HEK293 (cell line): ENCODE data around the gene CNKSR3.
A peak's percentile ranks its signal among the peaks of the same experiment; 100 is the strongest.

Source experiments
- GLI2 ChIP-seq: fragments of 450-650 bp; formaldehyde crosslinking; IDR thresholded peaks from 2 replicates; pipeline ENCODE4; 2017; ENCODE audit warnings: missing biosample characterization, missing genetic modification characterization, low read depth, borderline replicate concordance
- HOXA7 ChIP-seq: sonication (generic); formaldehyde crosslinking; IDR thresholded peaks from 2 replicates; pipeline ENCODE4 v1.8.1; 2022; ENCODE audit warnings: missing genetic modification reagents, borderline replicate concordance
- KLF10 ChIP-seq: fragments of 450-650 bp; IDR thresholded peaks from 2 replicates; pipeline ENCODE4 v1.5.1; 2018; ENCODE audit warnings: missing biosample characterization, mild to moderate bottlenecking, missing genetic modification characterization
- KLF9 ChIP-seq: fragments of 450-650 bp; formaldehyde crosslinking; IDR thresholded peaks from 2 replicates; pipeline ENCODE4 v1.5.1; 2016; ENCODE audit warnings: missing biosample characterization, missing genetic modification characterization, low read depth
- MEIS1 ChIP-seq: sonication (generic); formaldehyde crosslinking; IDR thresholded peaks from 2 replicates; pipeline ENCODE4 v1.8.1; 2022; ENCODE audit warnings: missing genetic modification reagents, mild to moderate bottlenecking, borderline replicate concordance
- PRDM1 ChIP-seq: fragments of 450-650 bp; formaldehyde crosslinking; IDR thresholded peaks from 2 replicates; pipeline ENCODE4; 2016; ENCODE audit warnings: missing biosample characterization, missing genetic modification characterization
- SCRT2 ChIP-seq: fragments of 450-650 bp; formaldehyde crosslinking; IDR thresholded peaks from 2 replicates; pipeline ENCODE4 v1.5.1; 2016; ENCODE audit warnings: missing biosample characterization, missing genetic modification characterization
- ZNF184 ChIP-seq: fragments of 450-650 bp; IDR thresholded peaks from 2 replicates; pipeline ENCODE4 v1.5.1; 2018; ENCODE audit warnings: missing biosample characterization, mild to moderate bottlenecking, missing genetic modification characterization
- ZNF221 ChIP-seq: fragments of 450-650 bp; formaldehyde crosslinking; IDR thresholded peaks from 2 replicates; pipeline ENCODE4 v1.5.1; 2017; ENCODE audit warnings: missing biosample characterization, missing genetic modification characterization, borderline replicate concordance
- ZNF248 ChIP-seq: fragments of 450-650 bp; formaldehyde crosslinking; IDR thresholded peaks from 2 replicates; pipeline ENCODE4 v1.5.1; 2017; ENCODE audit warnings: missing biosample characterization, missing genetic modification characterization
- ZNF292 ChIP-seq: fragments of 450-650 bp; formaldehyde crosslinking; IDR thresholded peaks from 2 replicates; pipeline ENCODE4 v1.5.1; 2016; ENCODE audit warnings: low read depth, missing biosample characterization, missing genetic modification characterization, borderline replicate concordance
- ZNF302 ChIP-seq: fragments of 450-650 bp; formaldehyde crosslinking; IDR thresholded peaks from 2 replicates; pipeline ENCODE4 v1.5.1; 2016; ENCODE audit warnings: missing biosample characterization, missing genetic modification characterization, low read depth
- ZNF341 ChIP-seq: fragments of 450-650 bp; formaldehyde crosslinking; IDR thresholded peaks from 2 replicates; pipeline ENCODE4; 2016; ENCODE audit warnings: low read depth, missing biosample characterization, missing genetic modification characterization
- ZNF354C ChIP-seq: fragments of 450-650 bp; formaldehyde crosslinking; IDR thresholded peaks from 2 replicates; pipeline ENCODE4 v1.5.1; 2016; ENCODE audit warnings: missing biosample characterization, missing genetic modification characterization, low read depth, borderline replicate concordance
- ZNF37A ChIP-seq: fragments of 450-650 bp; IDR thresholded peaks from 2 replicates; pipeline ENCODE4 v1.5.1; 2018; ENCODE audit warnings: missing biosample characterization, missing genetic modification characterization
- ZNF501 ChIP-seq: fragments of 450-650 bp; formaldehyde crosslinking; IDR thresholded peaks from 2 replicates; pipeline ENCODE4 v1.5.1; 2016; ENCODE audit warnings: missing biosample characterization, missing genetic modification characterization
- ZNF544 ChIP-seq: fragments of 450-650 bp; formaldehyde crosslinking; IDR thresholded peaks from 2 replicates; pipeline ENCODE4 v1.5.0; 2017; ENCODE audit warnings: missing biosample characterization, missing genetic modification characterization
- ZNF596 ChIP-seq: fragments of 450-650 bp; IDR thresholded peaks from 2 replicates; pipeline ENCODE4 v1.5.0; 2018; ENCODE audit warnings: missing biosample characterization, mild to moderate bottlenecking, missing genetic modification characterization, moderate library complexity
- ZNF610 ChIP-seq: fragments of 450-650 bp; formaldehyde crosslinking; IDR thresholded peaks from 2 replicates; pipeline ENCODE4 v1.5.1; 2016; ENCODE audit warnings: missing biosample characterization, missing genetic modification characterization, borderline replicate concordance
- ZNF658 ChIP-seq: fragments of 450-650 bp; formaldehyde crosslinking; IDR thresholded peaks from 2 replicates; pipeline ENCODE4; 2016; ENCODE audit warnings: missing biosample characterization, missing genetic modification characterization
- ZNF660 ChIP-seq: fragments of 450-650 bp; IDR thresholded peaks from 2 replicates; pipeline ENCODE4 v1.5.1; 2018; ENCODE audit warnings: missing biosample characterization, mild to moderate bottlenecking, missing genetic modification characterization
- ZNF747 ChIP-seq: fragments of 450-650 bp; formaldehyde crosslinking; IDR thresholded peaks from 2 replicates; pipeline ENCODE4 v1.5.1; 2016; ENCODE audit warnings: missing biosample characterization, missing genetic modification characterization
- ZNF785 ChIP-seq: fragments of 450-650 bp; formaldehyde crosslinking; IDR thresholded peaks from 2 replicates; pipeline ENCODE4 v1.5.1; 2016; ENCODE audit warnings: missing biosample characterization, missing genetic modification characterization
- ZNF843 ChIP-seq: fragments of 450-650 bp; formaldehyde crosslinking; IDR thresholded peaks from 2 replicates; pipeline ENCODE4 v1.5.1; 2016; ENCODE audit warnings: missing biosample characterization, missing genetic modification characterization
- ZXDB ChIP-seq: fragments of 450-650 bp; formaldehyde crosslinking; IDR thresholded peaks from 2 replicates; pipeline ENCODE4 v1.5.1; 2016; ENCODE audit warnings: missing biosample characterization, missing genetic modification characterization
- TF ChIP-seq, protein P1 (sequence below): fragments of 450-650 bp; formaldehyde crosslinking; IDR thresholded peaks from 2 replicates; pipeline ENCODE4 v1.5.1; 2016; ENCODE audit warnings: missing biosample characterization, missing genetic modification characterization
- TF ChIP-seq, protein P2 (sequence below): fragments of 450-650 bp; formaldehyde crosslinking; IDR thresholded peaks from 2 replicates; pipeline ENCODE4 v1.5.1; 2016; ENCODE audit warnings: missing biosample characterization, missing genetic modification characterization
- TF ChIP-seq, protein P3 (sequence below): fragments of 450-650 bp; formaldehyde crosslinking; IDR thresholded peaks from 2 replicates; pipeline ENCODE4 v1.5.1; 2016; ENCODE audit warnings: missing biosample characterization, missing genetic modification characterization
- TF ChIP-seq, protein P4 (sequence below): fragments of 450-650 bp; formaldehyde crosslinking; IDR thresholded peaks from 2 replicates; pipeline ENCODE4 v1.5.1; 2017; ENCODE audit warnings: missing biosample characterization, missing genetic modification characterization
- TF ChIP-seq, protein P5 (sequence below): fragments of 450-650 bp; formaldehyde crosslinking; IDR thresholded peaks from 2 replicates; pipeline ENCODE4 v1.5.1; 2016; ENCODE audit warnings: missing biosample characterization, missing genetic modification characterization
- TF ChIP-seq, protein P6 (sequence below): fragments of 450-650 bp; formaldehyde crosslinking; IDR thresholded peaks from 2 replicates; pipeline ENCODE4 v1.5.1; 2016; ENCODE audit warnings: missing biosample characterization, missing genetic modification characterization, borderline replicate concordance

CNKSR3 gene

DNA sequence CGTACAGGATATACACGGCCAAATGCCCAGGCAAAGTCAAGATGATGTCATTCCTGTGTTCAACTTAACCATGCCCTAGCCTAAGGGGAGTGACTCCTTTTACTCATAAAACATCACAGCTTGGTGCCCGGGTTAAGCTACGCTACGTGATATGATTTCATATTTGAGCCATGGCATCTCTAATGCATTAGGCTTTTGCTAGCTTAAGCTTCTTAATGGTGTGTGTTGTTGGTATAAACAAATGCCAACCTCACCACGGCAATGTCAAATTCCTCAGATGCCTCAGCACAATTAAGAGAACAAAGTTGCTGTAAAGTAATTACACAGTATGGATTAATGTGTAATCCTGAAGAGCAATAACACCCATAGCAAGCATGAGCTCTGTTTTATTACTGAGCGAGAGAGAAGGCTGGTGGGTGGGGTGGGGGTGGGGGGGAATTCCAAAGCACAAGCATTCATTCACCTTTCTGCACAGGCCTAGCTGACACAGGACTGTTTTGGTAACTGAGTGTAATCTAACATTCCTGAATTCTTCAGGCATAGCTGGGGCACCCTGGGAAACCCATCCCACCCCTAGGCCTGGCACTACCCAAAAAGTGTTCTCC, 44.7 kb upstream of the CNKSR3 start (continued):
- TF ChIP-seq SCRT2 (tag by site-specific recombination) (no peak), ZNF501 (tag by site-specific recombination) (peak; percentile 52; the same call in 1 of the 2 replicates), ZNF658 (tag by site-specific recombination) (no peak), ZNF184 (tag by site-specific recombination) (peak; percentile 60; the same call in 1 of the 2 replicates), ZNF302 (no peak), PRDM1 (tag by site-specific recombination) (no peak), MEIS1 (CRISPR knock-in tag) (no peak), HOXA7 (CRISPR knock-in tag) (no peak), KLF10 (tag by site-specific recombination) (peak; percentile 84; the same call in 1 of the 2 replicates), ZNF747 (tag by site-specific recombination) (no peak), ZNF37A (tag by site-specific recombination) (no peak), ZNF341 (tag by site-specific recombination) (no peak), ZNF248 (tag by site-specific recombination) (no peak), ZNF544 (no peak), ZNF292 (tag by site-specific recombination) (no peak), ZNF596 (no peak), ZNF843 (tag by site-specific recombination) (peak; percentile 93), ZXDB (tag by site-specific recombination) (no peak), ZNF660 (tag by site-specific recombination) (peak; percentile 27; the same call in 1 of the 2 replicates), ZNF610 (no peak), ZNF785 (no peak), ZNF221 (tag by site-specific recombination) (no peak), ZNF354C (tag by site-specific recombination) (no peak), KLF9 (tag by site-specific recombination) (peak; percentile 67; the same call in 1 of the 2 replicates), GLI2 (tag by site-specific recombination) (peak; percentile 47; the same call in 1 of the 2 replicates)
- TF ChIP-seq, protein P1, sequence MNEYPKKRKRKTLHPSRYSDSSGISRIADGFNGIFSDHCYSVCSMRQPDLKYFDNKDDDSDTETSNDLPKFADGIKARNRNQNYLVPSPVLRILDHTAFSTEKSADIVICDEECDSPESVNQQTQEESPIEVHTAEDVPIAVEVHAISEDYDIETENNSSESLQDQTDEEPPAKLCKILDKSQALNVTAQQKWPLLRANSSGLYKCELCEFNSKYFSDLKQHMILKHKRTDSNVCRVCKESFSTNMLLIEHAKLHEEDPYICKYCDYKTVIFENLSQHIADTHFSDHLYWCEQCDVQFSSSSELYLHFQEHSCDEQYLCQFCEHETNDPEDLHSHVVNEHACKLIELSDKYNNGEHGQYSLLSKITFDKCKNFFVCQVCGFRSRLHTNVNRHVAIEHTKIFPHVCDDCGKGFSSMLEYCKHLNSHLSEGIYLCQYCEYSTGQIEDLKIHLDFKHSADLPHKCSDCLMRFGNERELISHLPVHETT (tag by site-specific recombination) = peak; percentile 88
- TF ChIP-seq, protein P2, sequence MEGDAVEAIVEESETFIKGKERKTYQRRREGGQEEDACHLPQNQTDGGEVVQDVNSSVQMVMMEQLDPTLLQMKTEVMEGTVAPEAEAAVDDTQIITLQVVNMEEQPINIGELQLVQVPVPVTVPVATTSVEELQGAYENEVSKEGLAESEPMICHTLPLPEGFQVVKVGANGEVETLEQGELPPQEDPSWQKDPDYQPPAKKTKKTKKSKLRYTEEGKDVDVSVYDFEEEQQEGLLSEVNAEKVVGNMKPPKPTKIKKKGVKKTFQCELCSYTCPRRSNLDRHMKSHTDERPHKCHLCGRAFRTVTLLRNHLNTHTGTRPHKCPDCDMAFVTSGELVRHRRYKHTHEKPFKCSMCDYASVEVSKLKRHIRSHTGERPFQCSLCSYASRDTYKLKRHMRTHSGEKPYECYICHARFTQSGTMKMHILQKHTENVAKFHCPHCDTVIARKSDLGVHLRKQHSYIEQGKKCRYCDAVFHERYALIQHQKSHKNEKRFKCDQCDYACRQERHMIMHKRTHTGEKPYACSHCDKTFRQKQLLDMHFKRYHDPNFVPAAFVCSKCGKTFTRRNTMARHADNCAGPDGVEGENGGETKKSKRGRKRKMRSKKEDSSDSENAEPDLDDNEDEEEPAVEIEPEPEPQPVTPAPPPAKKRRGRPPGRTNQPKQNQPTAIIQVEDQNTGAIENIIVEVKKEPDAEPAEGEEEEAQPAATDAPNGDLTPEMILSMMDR = no peak
- TF ChIP-seq, protein P3, sequence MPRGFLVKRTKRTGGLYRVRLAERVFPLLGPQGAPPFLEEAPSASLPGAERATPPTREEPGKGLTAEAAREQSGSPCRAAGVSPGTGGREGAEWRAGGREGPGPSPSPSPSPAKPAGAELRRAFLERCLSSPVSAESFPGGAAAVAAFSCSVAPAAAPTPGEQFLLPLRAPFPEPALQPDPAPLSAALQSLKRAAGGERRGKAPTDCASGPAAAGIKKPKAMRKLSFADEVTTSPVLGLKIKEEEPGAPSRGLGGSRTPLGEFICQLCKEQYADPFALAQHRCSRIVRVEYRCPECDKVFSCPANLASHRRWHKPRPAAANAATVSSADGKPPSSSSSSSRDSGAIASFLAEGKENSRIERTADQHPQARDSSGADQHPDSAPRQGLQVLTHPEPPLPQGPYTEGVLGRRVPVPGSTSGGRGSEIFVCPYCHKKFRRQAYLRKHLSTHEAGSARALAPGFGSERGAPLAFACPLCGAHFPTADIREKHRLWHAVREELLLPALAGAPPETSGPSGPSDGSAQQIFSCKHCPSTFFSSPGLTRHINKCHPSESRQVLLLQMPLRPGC (tag by site-specific recombination) = peak; percentile 96
- TF ChIP-seq, protein P4, sequence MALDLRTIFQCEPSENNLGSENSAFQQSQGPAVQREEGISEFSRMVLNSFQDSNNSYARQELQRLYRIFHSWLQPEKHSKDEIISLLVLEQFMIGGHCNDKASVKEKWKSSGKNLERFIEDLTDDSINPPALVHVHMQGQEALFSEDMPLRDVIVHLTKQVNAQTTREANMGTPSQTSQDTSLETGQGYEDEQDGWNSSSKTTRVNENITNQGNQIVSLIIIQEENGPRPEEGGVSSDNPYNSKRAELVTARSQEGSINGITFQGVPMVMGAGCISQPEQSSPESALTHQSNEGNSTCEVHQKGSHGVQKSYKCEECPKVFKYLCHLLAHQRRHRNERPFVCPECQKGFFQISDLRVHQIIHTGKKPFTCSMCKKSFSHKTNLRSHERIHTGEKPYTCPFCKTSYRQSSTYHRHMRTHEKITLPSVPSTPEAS (tag by site-specific recombination) = no peak
- TF ChIP-seq, protein P5, sequence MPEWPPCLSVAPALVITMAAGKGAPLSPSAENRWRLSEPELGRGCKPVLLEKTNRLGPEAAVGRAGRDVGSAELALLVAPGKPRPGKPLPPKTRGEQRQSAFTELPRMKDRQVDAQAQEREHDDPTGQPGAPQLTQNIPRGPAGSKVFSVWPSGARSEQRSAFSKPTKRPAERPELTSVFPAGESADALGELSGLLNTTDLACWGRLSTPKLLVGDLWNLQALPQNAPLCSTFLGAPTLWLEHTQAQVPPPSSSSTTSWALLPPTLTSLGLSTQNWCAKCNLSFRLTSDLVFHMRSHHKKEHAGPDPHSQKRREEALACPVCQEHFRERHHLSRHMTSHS (tag by site-specific recombination) = no peak
- TF ChIP-seq, protein P6, sequence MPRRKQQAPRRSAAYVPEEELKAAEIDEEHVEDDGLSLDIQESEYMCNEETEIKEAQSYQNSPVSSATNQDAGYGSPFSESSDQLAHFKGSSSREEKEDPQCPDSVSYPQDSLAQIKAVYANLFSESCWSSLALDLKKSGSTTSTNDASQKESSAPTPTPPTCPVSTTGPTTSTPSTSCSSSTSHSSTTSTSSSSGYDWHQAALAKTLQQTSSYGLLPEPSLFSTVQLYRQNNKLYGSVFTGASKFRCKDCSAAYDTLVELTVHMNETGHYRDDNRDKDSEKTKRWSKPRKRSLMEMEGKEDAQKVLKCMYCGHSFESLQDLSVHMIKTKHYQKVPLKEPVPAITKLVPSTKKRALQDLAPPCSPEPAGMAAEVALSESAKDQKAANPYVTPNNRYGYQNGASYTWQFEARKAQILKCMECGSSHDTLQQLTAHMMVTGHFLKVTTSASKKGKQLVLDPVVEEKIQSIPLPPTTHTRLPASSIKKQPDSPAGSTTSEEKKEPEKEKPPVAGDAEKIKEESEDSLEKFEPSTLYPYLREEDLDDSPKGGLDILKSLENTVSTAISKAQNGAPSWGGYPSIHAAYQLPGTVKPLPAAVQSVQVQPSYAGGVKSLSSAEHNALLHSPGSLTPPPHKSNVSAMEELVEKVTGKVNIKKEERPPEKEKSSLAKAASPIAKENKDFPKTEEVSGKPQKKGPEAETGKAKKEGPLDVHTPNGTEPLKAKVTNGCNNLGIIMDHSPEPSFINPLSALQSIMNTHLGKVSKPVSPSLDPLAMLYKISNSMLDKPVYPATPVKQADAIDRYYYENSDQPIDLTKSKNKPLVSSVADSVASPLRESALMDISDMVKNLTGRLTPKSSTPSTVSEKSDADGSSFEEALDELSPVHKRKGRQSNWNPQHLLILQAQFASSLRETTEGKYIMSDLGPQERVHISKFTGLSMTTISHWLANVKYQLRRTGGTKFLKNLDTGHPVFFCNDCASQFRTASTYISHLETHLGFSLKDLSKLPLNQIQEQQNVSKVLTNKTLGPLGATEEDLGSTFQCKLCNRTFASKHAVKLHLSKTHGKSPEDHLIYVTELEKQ (tag by site-specific recombination) = peak; percentile 88
